Measurements from ENCODE around the gene ANKFN1. TPM values are rescaled to one million over a fixed set of nuclear protein-coding genes. Genes with fewer than 3 reads are reported as not detected.

The ANKFN1 gene, protein sequence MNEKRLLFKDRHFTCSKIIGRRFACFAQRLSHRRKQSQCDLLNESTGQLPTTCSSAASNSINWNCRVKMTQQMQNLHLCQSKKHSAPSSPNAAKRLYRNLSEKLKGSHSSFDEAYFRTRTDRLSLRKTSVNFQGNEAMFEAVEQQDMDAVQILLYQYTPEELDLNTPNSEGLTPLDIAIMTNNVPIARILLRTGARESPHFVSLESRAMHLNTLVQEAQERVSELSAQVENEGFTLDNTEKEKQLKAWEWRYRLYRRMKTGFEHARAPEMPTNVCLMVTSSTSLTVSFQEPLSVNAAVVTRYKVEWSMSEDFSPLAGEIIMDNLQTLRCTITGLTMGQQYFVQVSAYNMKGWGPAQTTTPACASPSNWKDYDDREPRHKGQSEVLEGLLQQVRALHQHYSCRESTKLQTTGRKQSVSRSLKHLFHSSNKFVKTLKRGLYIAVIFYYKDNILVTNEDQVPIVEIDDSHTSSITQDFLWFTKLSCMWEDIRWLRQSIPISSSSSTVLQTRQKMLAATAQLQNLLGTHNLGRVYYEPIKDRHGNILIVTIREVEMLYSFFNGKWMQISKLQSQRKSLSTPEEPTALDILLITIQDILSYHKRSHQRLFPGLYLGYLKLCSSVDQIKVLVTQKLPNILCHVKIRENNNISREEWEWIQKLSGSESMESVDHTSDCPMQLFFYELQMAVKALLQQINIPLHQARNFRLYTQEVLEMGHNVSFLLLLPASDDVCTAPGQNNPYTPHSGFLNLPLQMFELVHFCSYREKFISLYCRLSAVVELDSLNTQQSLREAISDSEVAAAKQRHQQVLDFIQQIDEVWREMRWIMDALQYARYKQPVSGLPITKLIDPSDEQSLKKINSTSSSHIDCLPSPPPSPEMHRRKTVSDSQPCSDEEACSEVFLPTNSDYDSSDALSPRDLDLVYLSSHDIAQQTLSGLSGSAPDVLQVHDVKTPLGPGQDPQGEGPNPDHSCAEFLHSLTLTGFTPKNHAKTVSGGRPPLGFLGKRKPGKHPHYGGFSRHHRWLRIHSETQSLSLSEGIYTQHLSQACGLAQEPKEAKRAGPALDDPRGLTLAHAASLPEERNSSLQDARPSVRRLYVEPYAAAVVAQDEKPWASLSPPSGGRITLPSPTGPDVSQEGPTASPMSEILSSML
- 0.19 TPM for total RNA-seq
- polyA plus RNA-seq (ENCODE audit: insufficient read depth, low read depth, low replicate concordance): not detected
- long read RNA-seq, donor 1: 0 reads
- long read RNA-seq, donor 2: 0 reads
- long read RNA-seq, donor 3: 0 reads
- long read RNA-seq, donor 4: 0 reads
- long read RNA-seq, donor 5: 0 reads
- long read RNA-seq, donor 6: 0 reads
- long read RNA-seq, donor 7: 0 reads
- long read RNA-seq, donor 8: 0 reads
- long read RNA-seq, donor 9: 0 reads
- long read RNA-seq, donor 10: 0 reads

DNA sequence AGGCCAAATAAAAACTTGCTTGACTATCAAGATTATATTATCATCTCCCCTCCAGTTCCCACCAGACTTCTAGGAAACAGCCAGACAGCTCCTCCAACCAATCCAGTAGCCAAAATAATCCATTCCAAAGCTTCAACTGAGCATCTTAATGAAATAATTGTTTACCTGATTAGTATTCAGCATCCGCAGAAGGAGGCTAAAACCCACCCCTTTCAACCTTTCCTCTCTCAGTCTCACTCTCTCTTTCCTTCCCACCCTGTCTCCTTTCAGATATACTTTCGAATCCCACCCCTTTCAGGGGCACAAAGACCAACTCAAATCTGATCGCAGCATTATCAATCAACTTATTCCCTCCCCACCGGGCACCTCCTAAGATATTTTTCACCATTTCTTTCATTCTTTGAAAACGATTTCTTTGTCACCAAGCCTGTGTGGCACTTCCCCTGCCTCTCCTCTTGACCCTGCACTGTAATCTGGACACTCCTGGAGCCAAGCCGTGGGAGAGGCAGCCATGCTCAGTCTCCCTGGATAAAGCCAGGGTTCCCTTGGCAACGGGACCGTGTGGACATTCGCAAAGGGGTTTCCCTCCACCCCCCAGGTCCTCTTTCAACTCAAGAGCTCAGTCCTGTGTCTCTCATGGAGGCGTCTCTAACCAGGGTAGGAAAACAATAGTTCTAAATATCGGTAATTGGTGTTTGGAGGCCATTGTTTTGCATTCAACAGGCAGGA is at the start of gene ANKFN1:
ANKFN1 (plus strand) TSS at position 602 of the 729 bp plus-strand sequence. CDS start 59,193 bp downstream, outside the sequence.
- TF ChIP-seq, protein P1, sequence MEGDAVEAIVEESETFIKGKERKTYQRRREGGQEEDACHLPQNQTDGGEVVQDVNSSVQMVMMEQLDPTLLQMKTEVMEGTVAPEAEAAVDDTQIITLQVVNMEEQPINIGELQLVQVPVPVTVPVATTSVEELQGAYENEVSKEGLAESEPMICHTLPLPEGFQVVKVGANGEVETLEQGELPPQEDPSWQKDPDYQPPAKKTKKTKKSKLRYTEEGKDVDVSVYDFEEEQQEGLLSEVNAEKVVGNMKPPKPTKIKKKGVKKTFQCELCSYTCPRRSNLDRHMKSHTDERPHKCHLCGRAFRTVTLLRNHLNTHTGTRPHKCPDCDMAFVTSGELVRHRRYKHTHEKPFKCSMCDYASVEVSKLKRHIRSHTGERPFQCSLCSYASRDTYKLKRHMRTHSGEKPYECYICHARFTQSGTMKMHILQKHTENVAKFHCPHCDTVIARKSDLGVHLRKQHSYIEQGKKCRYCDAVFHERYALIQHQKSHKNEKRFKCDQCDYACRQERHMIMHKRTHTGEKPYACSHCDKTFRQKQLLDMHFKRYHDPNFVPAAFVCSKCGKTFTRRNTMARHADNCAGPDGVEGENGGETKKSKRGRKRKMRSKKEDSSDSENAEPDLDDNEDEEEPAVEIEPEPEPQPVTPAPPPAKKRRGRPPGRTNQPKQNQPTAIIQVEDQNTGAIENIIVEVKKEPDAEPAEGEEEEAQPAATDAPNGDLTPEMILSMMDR (IDR thresholded peaks at IDR 0.05; ENCODE audit: borderline replicate concordance, extremely low read depth, insufficient read depth): no peak
- Histone ChIP-seq H3K27me3 (ENCODE audit: control insufficient read depth, insufficient read depth, low read length) (no peaks in the 10 kb centered on the region), H3K9me3 (ENCODE audit: control insufficient read depth in 2 of 3, insufficient read depth in 1 of 3, low read length in 3 of 3) (no peaks in the 10 kb centered on the region), H3K27ac (ENCODE audit: low read depth in 2 of 2, low read length in 2 of 2) (no peak within 1 kb of the TSS), H3K9ac (ENCODE audit: low read length in 3 of 3) (no peak within 1 kb of the TSS), H3K4me3 (ENCODE audit: low read length in 3 of 3) (no peak within 1 kb of the TSS), H3K36me3 (ENCODE audit: control insufficient read depth in 2 of 3, insufficient read depth in 3 of 3, low read length in 3 of 3) (no peaks in the 10 kb centered on the region), H3K4me1 (ENCODE audit: control insufficient read depth in 2 of 3, insufficient read depth in 2 of 3, low read depth in 1 of 3, low read length in 3 of 3) (no peaks in the 10 kb centered on the region)
- intact Hi-C loops (cut with DNase I): no loop called here
- FAIRE-seq (no peak), DNase-seq (peak in 1 of 5 donors; percentile 11)

DNA sequence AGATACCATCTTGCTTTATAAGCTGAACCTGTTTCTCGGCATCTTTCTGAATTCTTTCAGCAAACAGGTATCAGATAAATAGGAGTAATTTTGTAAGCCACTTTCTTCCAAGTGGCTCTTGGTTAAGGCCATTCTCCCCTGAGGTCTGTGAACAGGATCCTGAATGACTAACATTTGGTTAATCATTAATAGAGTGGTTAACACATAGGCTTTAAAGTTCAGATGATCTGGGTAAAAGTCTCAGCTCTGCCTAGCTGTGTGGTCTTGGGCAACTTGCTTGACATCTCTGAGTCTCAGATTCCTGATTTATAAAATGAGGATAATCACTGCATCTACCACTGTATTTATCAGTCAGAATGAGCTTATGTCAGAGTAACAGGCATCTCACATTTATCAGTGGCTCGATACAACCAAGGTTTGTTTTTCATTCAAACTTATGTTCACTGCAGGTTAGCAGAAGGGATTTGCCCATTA is 44.4 kb upstream of the ANKFN1 start:
- Histone ChIP-seq H3K9me3 (ENCODE audit: control insufficient read depth in 2 of 3, insufficient read depth in 1 of 3, low read length in 3 of 3) (no peaks in the 10 kb centered on the region), H3K27ac (ENCODE audit: low read depth in 2 of 2, low read length in 2 of 2) (peak overlapping the region in 1 of 2 donors; percentile 48), H3K4me3 (ENCODE audit: low read length in 3 of 3) (peak overlapping the region in 1 of 3 donors; percentile 4), H3K36me3 (ENCODE audit: control insufficient read depth in 2 of 3, insufficient read depth in 3 of 3, low read length in 3 of 3) (no peaks in the 10 kb centered on the region), H3K4me1 (ENCODE audit: control insufficient read depth in 2 of 3, insufficient read depth in 2 of 3, low read depth in 1 of 3, low read length in 3 of 3) (peaks cover 0 to 12% (median 5%) of the 10 kb centered on the region in 3 donors), H3K9ac (ENCODE audit: low read length in 3 of 3) (no peak overlapping the region), H3K27me3 (ENCODE audit: control insufficient read depth, insufficient read depth, low read length) (no peaks in the 10 kb centered on the region)
- TF ChIP-seq, protein P1 (IDR thresholded peaks at IDR 0.05; ENCODE audit: borderline replicate concordance, extremely low read depth, insufficient read depth): no peak
- DNase-seq: peak in 2 of 5 donors; percentile 52 to 64
- peak; percentile 64 for FAIRE-seq
- intact Hi-C loops (cut with DNase I): no loop called here

DNA sequence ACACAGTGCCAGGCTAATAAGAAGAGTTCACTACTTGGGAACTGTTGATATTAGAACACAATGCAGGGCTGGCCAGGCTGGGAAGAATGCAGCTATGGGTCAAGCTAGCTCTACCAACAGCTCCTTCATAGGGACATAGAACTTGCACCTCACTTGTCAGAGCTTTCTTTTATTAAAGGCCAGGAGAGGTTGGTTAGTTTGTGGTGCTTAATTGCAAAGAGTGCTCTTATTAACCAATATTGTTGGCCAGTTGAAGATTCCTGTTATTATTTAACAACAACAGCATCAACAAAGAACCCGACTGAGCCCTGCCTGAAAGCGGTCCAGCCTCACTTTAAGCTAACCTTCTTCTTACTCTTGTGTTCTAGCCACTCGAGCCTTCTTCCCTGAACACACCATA is 43.4 kb upstream of the ANKFN1 start:
- DNase-seq: no peak
- no peak for FAIRE-seq
- Histone ChIP-seq H3K36me3 (ENCODE audit: control insufficient read depth in 2 of 3, insufficient read depth in 3 of 3, low read length in 3 of 3) (no peaks in the 10 kb centered on the region), H3K9me3 (ENCODE audit: control insufficient read depth in 2 of 3, insufficient read depth in 1 of 3, low read length in 3 of 3) (no peaks in the 10 kb centered on the region), H3K27ac (ENCODE audit: low read depth in 2 of 2, low read length in 2 of 2) (no peak overlapping the region), H3K9ac (ENCODE audit: low read length in 3 of 3) (no peak overlapping the region), H3K4me3 (ENCODE audit: low read length in 3 of 3) (no peak overlapping the region), H3K4me1 (ENCODE audit: control insufficient read depth in 2 of 3, insufficient read depth in 2 of 3, low read depth in 1 of 3, low read length in 3 of 3) (peaks cover 0 to 12% (median 5%) of the 10 kb centered on the region in 3 donors), H3K27me3 (ENCODE audit: control insufficient read depth, insufficient read depth, low read length) (no peaks in the 10 kb centered on the region)
- intact Hi-C loops (cut with DNase I): no loop called here
- TF ChIP-seq, protein P1 (IDR thresholded peaks at IDR 0.05; ENCODE audit: borderline replicate concordance, extremely low read depth, insufficient read depth): no peak

Data from kidney (tissue), 22 donors.